BE2C (cell line): Measurements from ENCODE around the gene SEPTIN5.
A peak's percentile ranks its signal among the peaks of the same experiment; 100 is the strongest.

Experiments
- DNase-seq: peaks from one replicate; pipeline ENCODE4 v3.0.0-alpha.2; 2020
- H3K27me3 ChIP-seq: fragments of 250-450 bp; sonication (Bioruptor Pico); 2 replicates; pipeline ENCODE4 v1.5.1; 2020; ENCODE audit warnings: mild to moderate bottlenecking
- H3K36me3 ChIP-seq: fragments of 250-450 bp; sonication (Bioruptor Pico); 2 replicates; pipeline ENCODE4 v1.5.1; 2020; ENCODE audit warnings: mild to moderate bottlenecking
- H3K4me1 ChIP-seq: fragments of 250-450 bp; sonication (Bioruptor Pico); 2 replicates; pipeline ENCODE4 v1.5.1; 2020
- H3K4me3 ChIP-seq: 2 replicates; pipeline ENCODE4 v1.5.1; 2011; ENCODE audit warnings: low read depth, low read length
- H3K9me3 ChIP-seq: fragments of 250-450 bp; sonication (Bioruptor Pico); 2 replicates; pipeline ENCODE4 v1.5.1; 2020
- CTCF ChIP-seq: IDR thresholded peaks from 2 replicates; pipeline ENCODE4 v1.5.1; 2012; ENCODE audit warnings: mild to moderate bottlenecking, low read depth, low read length

The SEPTIN5 gene

GRCh38 chr22:19713245-19713644, 1.1 kb upstream of the SEPTIN5 start:
- TF ChIP-seq CTCF, result no peak
- no peaks in the 10 kb centered on the region for H3K27me3 ChIP-seq
- peaks cover 13% of the 10 kb centered on the region for H3K4me1 ChIP-seq
- H3K4me3 ChIP-seq, result no peak overlapping the region
- no peaks in the 10 kb centered on the region for H3K36me3 ChIP-seq
- DNase-seq, result no peak
- H3K9me3 ChIP-seq, result no peaks in the 10 kb centered on the region

GRCh38 chr22:19713650-19714311, 522 bp upstream of the SEPTIN5 start:
- no peaks in the 10 kb centered on the region for H3K27me3 ChIP-seq
- peaks cover 13% of the 10 kb centered on the region for H3K4me1 ChIP-seq
- H3K9me3 ChIP-seq, result no peaks in the 10 kb centered on the region
- H3K36me3 ChIP-seq, result no peaks in the 10 kb centered on the region
- TF ChIP-seq CTCF, result no peak
- DNase-seq, result no peak
- H3K4me3 ChIP-seq, result peak overlapping the region; percentile 29; the same call in 1 of the 2 replicates

- H3K9me3 ChIP-seq, result no peaks in the 10 kb centered on the region
- peaks cover 3% of the 10 kb centered on the region; the same call in 1 of the 2 replicates for H3K4me1 ChIP-seq
- no peak for DNase-seq
- no peaks in the 10 kb centered on the region for H3K27me3 ChIP-seq
- no peaks in the 10 kb centered on the region for H3K36me3 ChIP-seq
- peak overlapping the region; percentile 58 for H3K4me3 ChIP-seq
- TF ChIP-seq CTCF, result no peak
Measured at GRCh38 chr22:19715188-19715930, 1.1 kb downstream of the SEPTIN5 start.

- no peaks in the 10 kb centered on the region for H3K36me3 ChIP-seq
- H3K4me1 ChIP-seq, result no peaks in the 10 kb centered on the region; the same call in 1 of the 2 replicates
Measured at GRCh38 chr22:19716041-19716828, 1.9 kb downstream of the SEPTIN5 start.

GRCh38 chr22:19716829-19717105, 2.5 kb downstream of the SEPTIN5 start:
- TF ChIP-seq CTCF, result no peak
- Histone ChIP-seq H3K4me1 (no peaks in the 10 kb centered on the region; the same call in 1 of the 2 replicates), H3K36me3 (no peaks in the 10 kb centered on the region), H3K27me3 (no peaks in the 10 kb centered on the region), H3K9me3 (no peaks in the 10 kb centered on the region), H3K4me3 (no peak overlapping the region)
- DNase-seq, result no peak

More at GRCh38 chr22:19716041-19716828, 1.9 kb downstream of the SEPTIN5 start:
- TF ChIP-seq CTCF, result no peak
- Histone ChIP-seq H3K27me3 (no peaks in the 10 kb centered on the region), H3K4me3 (no peak overlapping the region), H3K9me3 (no peaks in the 10 kb centered on the region)
- no peak for DNase-seq
